Subcutaneous adipose tissue (tissue), 4 donors: ENCODE data around the gene FUBP3. TPM values are rescaled to one million over a fixed set of nuclear protein-coding genes. Genes with fewer than 3 reads are reported as not detected.

Experiments
- CTCF ChIP-seq: fragments of 450-650 bp; IDR thresholded peaks from one replicate; pipeline ENCODE4 v1.5.1; 2016; ENCODE audit warnings: low read depth, mild to moderate bottlenecking, control low read depth, antibody characterized with exemption, moderate library complexity
- small RNA-seq: library from RNA; depleted of rRNA; stranded (forward); fragments of <200 nt; gene quantifications from one replicate; pipeline ENCODE3, GENCODE V24; 2016
- total RNA-seq, 4 donors: library from RNA; depleted of rRNA; stranded (reverse); fragments of >200 nt; gene quantifications; one replicate each; pipeline ENCODE4 v1.1.0, GENCODE V29; 2016

Gene FUBP3
- total RNA-seq, 4 donors from 2014 or later: 29.9 to 39.9 (median 37.9) TPM

- TF ChIP-seq CTCF: no peak
These were observed 102.5 kb downstream of the FUBP3 start for GRCh38 chr9:130681769-130682420.

- no peak for TF ChIP-seq CTCF
These were observed 103.2 kb downstream of the FUBP3 start for GRCh38 chr9:130682421-130683121.

- no peak for TF ChIP-seq CTCF
These were observed 105.7 kb downstream of the FUBP3 start for GRCh38 chr9:130685104-130685503.

- TF ChIP-seq CTCF: no peak
These were observed 108.2 kb downstream of the FUBP3 start for GRCh38 chr9:130687615-130688014.

Small RNAs within 50 kb of the gene (small RNA-seq; reads per million reads assigned to genes)
- gene MIR6856: not detected

Other genes with a start within 250 kb of the FUBP3 start
- gene ASS1, start 134.6 kb upstream of the FUBP3 start, total RNA-seq: 100 to 1,000 TPM; 302 to 485 (median 393) TPM
- not detected for gene PRDM12, start 85.0 kb downstream of the FUBP3 start, total RNA-seq
- 10 to 100 TPM; 12.2 to 18.8 (median 14.9) TPM for gene EXOSC2, start 114.2 kb downstream of the FUBP3 start, total RNA-seq